ENCODE measurements around the gene NDUFAF3.
A peak's percentile ranks its signal among the peaks of the same experiment; 100 is the strongest.

The NDUFAF3 gene

GRCh38 chr3:49012441-49013017 is 9.4 kb upstream of the NDUFAF3 start (continued):
- TF ChIP-seq PATZ1 (CRISPR knock-in tag; IDR thresholded peaks at IDR 0.05; ENCODE audit: borderline replicate concordance) (no peak), ZNF565 (CRISPR knock-in tag; conservative IDR thresholded peaks at IDR 0.05; ENCODE audit: low read depth) (no peak), TCF4 (CRISPR knock-in tag; IDR thresholded peaks at IDR 0.05; ENCODE audit: borderline replicate concordance) (no peak), OSR1 (CRISPR knock-in tag; IDR thresholded peaks at IDR 0.05) (no peak), TSHZ2 (CRISPR knock-in tag; IDR thresholded peaks at IDR 0.05) (no peak), ARNTL (CRISPR knock-in tag; IDR thresholded peaks at IDR 0.05; ENCODE audit: borderline replicate concordance, low read depth) (no peak), PPARA (CRISPR knock-in tag; IDR thresholded peaks at IDR 0.05; ENCODE audit: borderline replicate concordance) (no peak)

- ATAC-seq: no peak
- TF ChIP-seq SNAI2 (CRISPR knock-in tag; IDR thresholded peaks at IDR 0.05) (no peak), ARNTL (CRISPR knock-in tag; IDR thresholded peaks at IDR 0.05; ENCODE audit: borderline replicate concordance, low read depth) (no peak)
These were observed 8.7 kb upstream of the NDUFAF3 start for GRCh38 chr3:49013113-49013737.

GRCh38 chr3:49013738-49014660 is 7.9 kb upstream of the NDUFAF3 start:
- peak; percentile 46 for ATAC-seq
- no peak for TF ChIP-seq ZNF70 (CRISPR knock-in tag; IDR thresholded peaks at IDR 0.05)
- no peak for TF ChIP-seq PPARA (CRISPR knock-in tag; IDR thresholded peaks at IDR 0.05; ENCODE audit: borderline replicate concordance)
- TF ChIP-seq ESRRG (CRISPR knock-in tag; IDR thresholded peaks at IDR 0.05): no peak
- no peak for TF ChIP-seq ARNTL (CRISPR knock-in tag; IDR thresholded peaks at IDR 0.05; ENCODE audit: borderline replicate concordance, low read depth)
- no peak for TF ChIP-seq POU6F1 (CRISPR knock-in tag; IDR thresholded peaks at IDR 0.05; ENCODE audit: borderline replicate concordance, low read depth)
- no peak for TF ChIP-seq ZNF8 (CRISPR knock-in tag; IDR thresholded peaks at IDR 0.05)
- TF ChIP-seq TSHZ2 (CRISPR knock-in tag; IDR thresholded peaks at IDR 0.05): no peak
- no peak for TF ChIP-seq ZNF565 (CRISPR knock-in tag; conservative IDR thresholded peaks at IDR 0.05; ENCODE audit: low read depth)
- no peak for TF ChIP-seq RARB (CRISPR knock-in tag; IDR thresholded peaks at IDR 0.05)
- no peak for TF ChIP-seq TOX (CRISPR knock-in tag; IDR thresholded peaks at IDR 0.05; ENCODE audit: borderline replicate concordance)
- no peak for TF ChIP-seq GLIS3 (CRISPR knock-in tag; IDR thresholded peaks at IDR 0.05)
- no peak for TF ChIP-seq BACH2 (CRISPR knock-in tag; IDR thresholded peaks at IDR 0.05; ENCODE audit: borderline replicate concordance)
- no peak for TF ChIP-seq CSDC2 (CRISPR knock-in tag; IDR thresholded peaks at IDR 0.05)
- TF ChIP-seq CSRNP3 (CRISPR knock-in tag; IDR thresholded peaks at IDR 0.05): no peak
